HEK293T (cell line): Measurements from ENCODE around the gene TIGAR.

Experiments used
- CTCF ChIA-PET: fragments of 350-600 bp; formaldehyde crosslinking; extraction: SDS; loops from one replicate; lab custom pipeline; 2021; ENCODE audit warnings: antibody characterized with exemption, inconsistent platforms; lab: Yijun Ruan, JAX
- POLR2A ChIA-PET: fragments of 350-600 bp; formaldehyde crosslinking; extraction: SDS; loops from one replicate; lab custom pipeline; 2020; ENCODE audit warnings: antibody characterized with exemption, inconsistent platforms; lab: Yijun Ruan, JAX
- DNase-seq: peaks from one replicate; pipeline ENCODE4 v3.0.0; 2012; ENCODE audit warnings: mixed read lengths; ENCODE audit errors: extremely low spot score
- ARNT ChIP-seq: fragments of 450-650 bp; IDR thresholded peaks from 2 replicates; pipeline ENCODE4 v1.6.1; 2017; ENCODE audit warnings: mild to moderate bottlenecking
- BHLHE40 ChIP-seq: fragments of 450-650 bp; IDR thresholded peaks from 2 replicates; pipeline ENCODE4 v1.6.1; 2016; ENCODE audit warnings: mild to moderate bottlenecking, moderate library complexity, borderline replicate concordance
- CTBP1 ChIP-seq: fragments of 450-650 bp; IDR thresholded peaks from 2 replicates; pipeline ENCODE4 v1.6.1; 2016; ENCODE audit warnings: borderline replicate concordance
- ELF4 ChIP-seq: fragments of 450-650 bp; IDR thresholded peaks from 2 replicates; pipeline ENCODE4 v1.6.1; 2017; ENCODE audit warnings: antibody characterized with exemption
- FOXA1 ChIP-seq: fragments of 450-650 bp; IDR thresholded peaks from 2 replicates; pipeline ENCODE4 v1.6.1; 2016; ENCODE audit warnings: mild to moderate bottlenecking
- FOXK2 ChIP-seq: fragments of 450-650 bp; IDR thresholded peaks from 2 replicates; pipeline ENCODE4 v1.6.1; 2016; ENCODE audit warnings: mild to moderate bottlenecking
- FOXM1 ChIP-seq: fragments of 450-650 bp; IDR thresholded peaks from 2 replicates; pipeline ENCODE4 v1.6.1; 2017; ENCODE audit warnings: mild to moderate bottlenecking, borderline replicate concordance
- HDGF ChIP-seq: fragments of 450-650 bp; IDR thresholded peaks from 2 replicates; pipeline ENCODE4 v1.6.1; 2017; ENCODE audit warnings: antibody characterized with exemption, borderline replicate concordance
- L3MBTL2 ChIP-seq: fragments of 450-650 bp; conservative IDR thresholded peaks from 2 replicates; pipeline ENCODE4 v1.6.1; 2016; ENCODE audit warnings: mild to moderate bottlenecking
- LEF1 ChIP-seq: fragments of 450-650 bp; IDR thresholded peaks from 2 replicates; pipeline ENCODE4 v1.6.1; 2017; ENCODE audit warnings: mild to moderate bottlenecking, borderline replicate concordance
- NFRKB ChIP-seq: fragments of 450-650 bp; IDR thresholded peaks from 2 replicates; pipeline ENCODE4 v1.6.1; 2016; ENCODE audit warnings: mild to moderate bottlenecking, moderate library complexity
- PKNOX1 ChIP-seq: fragments of 450-650 bp; IDR thresholded peaks from 2 replicates; pipeline ENCODE4 v1.6.1; 2016
- SP1 ChIP-seq: fragments of 450-650 bp; IDR thresholded peaks from 2 replicates; pipeline ENCODE4 v1.6.1; 2017
- SUZ12 ChIP-seq: fragments of 450-650 bp; IDR thresholded peaks from 2 replicates; pipeline ENCODE4 v1.6.1; 2016; ENCODE audit warnings: mild to moderate bottlenecking
- TARDBP ChIP-seq: fragments of 450-650 bp; IDR thresholded peaks from 2 replicates; pipeline ENCODE4 v1.6.1; 2016
- ZNF384 ChIP-seq: fragments of 450-650 bp; IDR thresholded peaks from 2 replicates; pipeline ENCODE4 v1.6.1; 2016

TIGAR gene

DNA sequence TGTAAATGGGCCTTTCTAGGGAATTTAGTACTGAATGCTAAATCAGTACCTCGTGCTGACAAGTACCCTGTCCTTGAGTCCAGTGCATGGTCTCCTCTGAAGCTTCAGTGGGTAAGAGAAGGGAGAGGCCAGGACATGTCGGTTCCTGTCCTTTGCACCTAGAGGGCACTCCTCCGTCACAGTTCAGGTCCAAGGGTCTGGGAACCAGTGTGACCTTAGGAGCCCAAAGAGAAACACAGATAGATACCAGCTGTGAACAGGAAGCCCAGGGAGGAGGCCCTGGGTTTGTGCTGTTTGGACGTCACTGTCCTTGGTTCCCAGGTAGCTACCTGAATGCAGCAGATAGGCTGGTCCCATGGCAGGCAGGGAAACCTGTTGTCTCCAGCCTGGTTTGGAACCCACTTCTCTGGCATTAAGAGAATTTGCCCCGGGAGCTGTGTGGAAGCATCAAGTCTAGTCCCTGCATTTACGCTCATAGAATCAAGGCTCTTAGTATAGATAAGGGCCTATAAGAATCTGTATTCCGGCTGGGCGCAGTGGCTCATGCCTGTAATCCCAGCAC, 62.4 kb downstream of the TIGAR start:
- TF ChIP-seq SUZ12 (no peak), ZNF384 (no peak), ELF4 (no peak), ARNT (no peak), L3MBTL2 (no peak), BHLHE40 (no peak), CTBP1 (no peak), LEF1 (no peak), NFRKB (no peak), FOXM1 (no peak), FOXA1 (no peak), FOXK2 (no peak)
- POLR2A ChIA-PET = no interaction called here
- DNase-seq = no peak
- CTCF ChIA-PET = interaction anchor here (0.6 to 1.2 kb wide), 3 partner anchors 17 to 137 kb away, joined by 3 to 4 read pairs (median 3); no protein-coding TSS in a partner anchor

DNA sequence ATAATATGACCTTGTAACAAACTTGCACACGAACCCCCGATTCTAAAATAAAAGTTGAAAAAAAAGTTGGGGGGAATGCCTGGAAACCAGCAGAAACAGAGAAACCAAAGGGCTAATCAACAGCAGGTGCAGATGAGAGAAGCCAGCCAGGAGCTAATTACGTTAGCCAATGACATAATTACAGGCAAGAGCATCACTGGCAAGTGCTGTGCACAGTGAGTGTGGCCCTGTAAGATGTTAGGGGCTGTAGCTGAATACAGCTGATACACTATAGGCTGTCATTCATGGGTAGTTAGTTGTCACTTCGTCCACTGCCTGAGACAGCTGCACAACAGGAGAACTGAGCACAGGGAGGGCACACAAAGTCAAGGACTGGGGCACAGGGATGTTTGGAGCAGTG, 65.8 kb downstream of the TIGAR start:
- ChIA-PET POLR2A (no interaction called here), CTCF (no interaction called here)
- DNase-seq = no peak
- TF ChIP-seq FOXA1 (no peak), FOXK2 (no peak), PKNOX1 (no peak), HDGF (no peak), SP1 (no peak), TARDBP (no peak), ARNT (no peak), LEF1 (no peak), ZNF384 (no peak), L3MBTL2 (no peak), NFRKB (no peak), FOXM1 (no peak), SUZ12 (no peak), CTBP1 (no peak), BHLHE40 (no peak), ELF4 (no peak)

DNA sequence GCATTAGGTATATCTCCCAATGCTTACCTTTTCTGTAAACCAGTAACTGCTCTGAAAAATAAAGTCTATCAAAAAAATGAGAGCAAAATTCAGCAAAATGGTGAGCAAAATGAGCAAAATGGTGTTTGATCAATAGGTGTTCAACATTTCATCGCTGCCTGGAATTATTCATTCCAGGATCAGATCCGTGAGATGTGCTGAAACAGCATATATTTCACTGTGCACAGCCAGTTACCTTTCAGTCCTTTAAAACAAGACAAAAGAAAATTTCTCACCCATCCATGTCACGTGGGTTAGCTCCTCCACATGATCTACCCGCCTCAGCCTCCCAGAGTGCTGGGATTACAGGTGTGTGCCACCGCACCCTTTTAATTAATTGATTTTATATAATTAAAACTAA, 66.6 kb downstream of the TIGAR start:
- CTCF ChIA-PET = no interaction called here

GRCh38 chr12:4388032-4388431, 67.0 kb downstream of the TIGAR start:
- ChIA-PET POLR2A (no interaction called here), CTCF (interaction anchor here (1.0 kb wide), 1 partner anchor 111 kb away, joined by 3 read pairs; no protein-coding TSS in a partner anchor)
- TF ChIP-seq ZNF384 = no peak
- TF ChIP-seq CTBP1 = no peak
- TF ChIP-seq FOXK2 = no peak
- no peak for TF ChIP-seq LEF1
- no peak for TF ChIP-seq SP1
- no peak for TF ChIP-seq FOXM1
- TF ChIP-seq NFRKB = no peak
- no peak for TF ChIP-seq PKNOX1
- no peak for TF ChIP-seq FOXA1
- TF ChIP-seq ELF4 = no peak
- no peak for TF ChIP-seq TARDBP
- no peak for TF ChIP-seq L3MBTL2
- TF ChIP-seq SUZ12 = no peak
- TF ChIP-seq BHLHE40 = no peak
- TF ChIP-seq ARNT = no peak
- no peak for DNase-seq

More for the DNA sequence above, 66.6 kb downstream of the TIGAR start:
- DNase-seq = no peak
- POLR2A ChIA-PET = no interaction called here
- TF ChIP-seq ZNF384 = no peak
- TF ChIP-seq SP1 = no peak
- TF ChIP-seq TARDBP = no peak
- no peak for TF ChIP-seq LEF1
- TF ChIP-seq CTBP1 = no peak
- TF ChIP-seq ARNT = no peak
- no peak for TF ChIP-seq PKNOX1
- no peak for TF ChIP-seq ELF4
- TF ChIP-seq SUZ12 = no peak
- no peak for TF ChIP-seq HDGF
- no peak for TF ChIP-seq FOXK2
- TF ChIP-seq FOXA1 = no peak
- TF ChIP-seq L3MBTL2 = no peak
- TF ChIP-seq FOXM1 = no peak
- TF ChIP-seq NFRKB = no peak
- no peak for TF ChIP-seq BHLHE40

GRCh38 chr12:4388662-4389061, 67.6 kb downstream of the TIGAR start:
- no peak for TF ChIP-seq ELF4
- no peak for TF ChIP-seq ZNF384
- no peak for TF ChIP-seq LEF1
- TF ChIP-seq FOXK2 = no peak
- no peak for TF ChIP-seq SP1
- no peak for TF ChIP-seq L3MBTL2
- TF ChIP-seq NFRKB = no peak
- no peak for TF ChIP-seq SUZ12
- TF ChIP-seq BHLHE40 = no peak
- TF ChIP-seq FOXA1 = no peak
- no peak for TF ChIP-seq PKNOX1
- no peak for TF ChIP-seq CTBP1
- TF ChIP-seq FOXM1 = no peak
- no peak for TF ChIP-seq TARDBP
- TF ChIP-seq HDGF = no peak
- TF ChIP-seq ARNT = no peak
- no peak for DNase-seq
- ChIA-PET CTCF (interaction anchor here (1.0 kb wide), 1 partner anchor 112 kb away, joined by 3 read pairs; no protein-coding TSS in a partner anchor), POLR2A (no interaction called here)

DNA sequence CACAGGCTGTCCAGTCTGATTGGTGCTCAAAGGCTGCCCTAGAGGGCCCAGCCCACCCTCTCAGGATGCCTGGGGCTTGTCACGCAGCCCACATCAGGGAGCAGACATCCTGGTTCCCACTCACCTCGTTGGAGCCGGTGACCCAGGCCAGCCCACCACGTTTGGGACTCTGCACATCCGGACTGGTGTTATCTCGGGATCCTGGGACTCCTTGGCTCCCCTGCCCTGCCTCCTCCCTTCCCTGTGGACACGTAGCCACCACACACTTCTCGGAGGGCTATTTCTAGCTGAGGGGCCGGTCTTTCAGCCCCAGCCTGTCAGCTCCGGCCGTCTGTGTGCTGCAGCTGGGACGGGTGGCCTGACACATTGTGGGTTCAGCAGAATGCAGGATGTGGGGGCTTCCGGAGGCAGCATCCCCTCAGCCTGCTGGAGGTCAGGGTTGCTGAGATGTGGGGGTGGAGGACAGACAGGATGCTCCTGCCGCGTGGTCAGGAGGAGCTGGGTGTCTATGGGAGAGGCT, 71.3 kb downstream of the TIGAR start:
- DNase-seq = no peak
- ChIA-PET CTCF (interaction anchor here (0.6 kb wide), 1 partner anchor 507 kb away, joined by 3 read pairs; no protein-coding TSS in a partner anchor), POLR2A (no interaction called here)
- TF ChIP-seq LEF1 = no peak
- TF ChIP-seq NFRKB = no peak
- no peak for TF ChIP-seq ARNT
- no peak for TF ChIP-seq SUZ12
- no peak for TF ChIP-seq HDGF
- no peak for TF ChIP-seq L3MBTL2
- TF ChIP-seq TARDBP = no peak
- TF ChIP-seq CTBP1 = no peak
- no peak for TF ChIP-seq FOXM1
- TF ChIP-seq FOXA1 = no peak
